22Rv1 (cell line): ENCODE data around the gene ABCB10.
A peak's percentile ranks its signal among the peaks of the same experiment; 100 is the strongest.

Experiments used
- H3K27ac ChIP-seq: fragments of 450-650 bp; 2 replicates; pipeline ENCODE4 v1.5.1; 2017
- CTCF ChIP-seq: fragments of 450-650 bp; IDR thresholded peaks from 2 replicates; pipeline ENCODE4 v1.5.1; 2017; ENCODE audit warnings: mild to moderate bottlenecking
- ZFX ChIP-seq: fragments of 450-650 bp; IDR thresholded peaks from 2 replicates; pipeline ENCODE4 v1.6.1; 2017; ENCODE audit warnings: antibody characterized with exemption, borderline replicate concordance

ABCB10 gene

GRCh38 chr1:229508823-229509337, 49.6 kb downstream of the ABCB10 start:
- H3K27ac ChIP-seq: peak overlapping the region; percentile 94
- no peak for TF ChIP-seq ZFX
- no peak for TF ChIP-seq CTCF

DNA sequence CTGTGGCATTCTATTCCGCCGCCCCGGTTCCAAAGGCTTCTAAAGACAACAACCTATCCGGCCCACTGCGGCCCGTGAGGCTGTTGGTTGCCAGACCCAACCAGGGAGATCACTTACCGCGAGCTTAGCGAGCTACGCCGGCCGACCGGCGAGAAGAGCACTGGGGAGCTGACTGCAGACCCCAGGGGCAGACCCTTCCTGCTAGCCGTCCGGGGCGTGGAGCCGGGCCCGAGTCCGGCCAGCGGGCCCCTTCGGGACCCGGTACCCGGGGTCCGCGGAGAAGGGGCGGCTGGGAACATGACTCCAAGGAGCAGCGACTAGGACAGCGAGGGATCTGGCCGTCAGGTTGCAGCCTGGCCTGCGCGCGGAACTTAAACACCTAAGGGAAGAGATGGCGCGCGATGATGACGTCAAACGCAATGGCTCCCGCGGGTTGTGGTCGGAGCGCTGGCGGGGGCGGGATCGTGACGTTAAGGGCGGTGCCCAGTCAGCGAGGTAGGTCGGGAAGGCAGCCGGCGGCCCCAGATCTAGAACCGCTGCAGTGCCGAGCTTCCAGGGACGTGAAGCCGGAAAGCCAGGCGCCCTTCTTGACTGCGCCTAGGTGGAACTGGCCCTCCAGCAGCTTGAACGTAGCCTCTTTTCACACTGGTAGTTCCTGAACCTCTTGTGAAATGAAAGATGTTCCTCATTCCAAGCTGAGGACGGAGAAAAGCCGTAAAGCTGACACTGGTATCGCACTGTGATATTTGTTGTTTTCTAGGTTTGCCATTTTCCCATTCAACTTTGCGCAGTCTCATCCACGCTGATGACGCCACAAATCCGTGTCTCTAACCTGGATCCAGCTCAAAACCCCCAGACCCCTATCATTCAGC, 50.3 kb downstream of the ABCB10 start, which contains the start of gene NUP133:
TSS of gene NUP133 (minus strand) at position 391 of the 872 bp plus-strand sequence. CDS start at position 299, 92 bp downstream.
- peak within 1 kb of the TSS; percentile 94 for H3K27ac ChIP-seq
- TF ChIP-seq ZFX: no peak
- TF ChIP-seq CTCF: no peak

DNA sequence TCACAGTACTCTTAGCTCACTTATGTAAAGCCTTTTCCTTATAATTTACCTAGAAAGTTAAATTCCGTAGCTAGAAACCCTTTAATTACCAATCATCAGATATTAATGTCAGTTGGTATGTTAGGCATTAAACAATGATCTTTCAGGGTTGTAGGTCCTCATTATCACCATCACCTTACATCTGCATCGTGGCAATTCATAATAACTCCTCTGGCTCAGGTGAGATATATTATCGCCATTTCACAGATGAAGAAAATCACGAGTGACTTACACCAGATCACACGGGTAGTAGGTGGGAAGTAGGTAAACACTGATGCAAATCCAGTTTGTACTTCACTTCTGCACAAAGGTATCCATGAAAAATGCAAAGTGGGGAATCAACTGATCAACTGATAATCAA, 51.0 kb downstream of the ABCB10 start:
- TF ChIP-seq CTCF (no peak), ZFX (no peak)
- H3K27ac ChIP-seq: peak overlapping the region; percentile 94

GRCh38 chr1:229506633-229507032, 51.9 kb downstream of the ABCB10 start:
- H3K27ac ChIP-seq: peak overlapping the region; percentile 94; the same call in 1 of the 2 replicates

DNA sequence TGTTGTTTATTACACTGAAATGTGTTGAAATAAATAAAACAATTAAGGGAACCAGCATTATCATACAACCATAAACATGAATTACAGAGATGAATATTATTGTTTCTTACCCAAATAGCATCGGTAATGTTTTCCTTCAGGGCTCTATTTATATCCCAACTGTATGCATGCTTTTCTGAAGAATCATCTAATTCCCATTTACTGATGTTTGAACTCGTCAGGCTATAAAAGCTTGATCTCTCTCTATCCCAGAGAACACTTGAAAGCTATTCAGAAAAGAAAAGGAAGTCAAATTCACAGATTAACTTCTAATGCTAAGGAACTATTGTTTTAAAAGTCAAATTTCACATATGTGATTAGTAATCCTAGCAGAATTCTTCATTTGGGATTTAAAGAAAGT, 62.7 kb downstream of the ABCB10 start:
- H3K27ac ChIP-seq: peak overlapping the region; percentile 26
- TF ChIP-seq ZFX: no peak
- no peak for TF ChIP-seq CTCF

More at GRCh38 chr1:229506633-229507032, 51.9 kb downstream of the ABCB10 start:
- no peak for TF ChIP-seq CTCF
- no peak for TF ChIP-seq ZFX

- no peak for TF ChIP-seq ZFX
- no peak for TF ChIP-seq CTCF
- H3K27ac ChIP-seq: no peak overlapping the region
Observed at GRCh38 chr1:229487181-229487580, 71.3 kb downstream of the ABCB10 start.

GRCh38 chr1:229485318-229485717, 73.2 kb downstream of the ABCB10 start:
- 0 out of 2 replicates have a peak overlapping the region, but pooled peaks have one; percentile 3 for H3K27ac ChIP-seq
- no peak for TF ChIP-seq ZFX
